Natural killer cell (primary cell): Measurements from ENCODE around the gene C1orf35. TPM values are rescaled to one million over a fixed set of nuclear protein-coding genes. Genes with fewer than 3 reads are reported as not detected.

ENCODE experiments used
- ATAC-seq, 3 donors: fragments of 150-1000 bp in 2 of 3; fragments of 200-7000 bp in 1 of 3; cut with Tn5 transposase; 1 replicate in 1 of 3; 2 replicates in 2 of 3; pipeline ENCODE4 v1.10.0; 2021; ENCODE audit warnings: mild to moderate bottlenecking in 2 of 3, moderate library complexity in 2 of 3
- DNase-seq, 2 donors: peaks; one replicate each; pipeline versions ENCODE4 v3.0.0 to v3.0.0-alpha.2; 2013 to 2021; ENCODE audit warnings: mixed read lengths in 1 of 2
- H3K27ac ChIP-seq: one replicate; pipeline ENCODE4 v1.5.1; 2013; ENCODE audit warnings: mild to moderate bottlenecking, low read length
- H3K27me3 ChIP-seq: one replicate; pipeline ENCODE4 v1.6.1; 2013; ENCODE audit warnings: low read length; ENCODE audit not compliant: control insufficient read depth, insufficient read depth
- H3K36me3 ChIP-seq: one replicate; pipeline ENCODE4 v1.6.1; 2013; ENCODE audit warnings: low read length; ENCODE audit not compliant: control insufficient read depth, insufficient read depth
- H3K4me1 ChIP-seq: one replicate; pipeline ENCODE4 v1.6.1; 2013; ENCODE audit warnings: low read length; ENCODE audit not compliant: control insufficient read depth, insufficient read depth
- H3K4me3 ChIP-seq: one replicate; pipeline ENCODE4 v1.5.1; 2013; ENCODE audit warnings: low read length
- H3K9me3 ChIP-seq: one replicate; pipeline ENCODE4 v1.6.1; 2013; ENCODE audit warnings: low read length; ENCODE audit not compliant: control insufficient read depth, insufficient read depth
- H3K27ac Mint-ChIP-seq, 2 donors: one replicate each; pipeline ENCODE4 v1.8.0; 2022; ENCODE audit warnings: mild to moderate bottlenecking in 2 of 2, mixed read lengths in 2 of 2, moderate library complexity in 1 of 2
- H3K27me3 Mint-ChIP-seq, 2 donors: one replicate each; pipeline ENCODE4 v1.8.0; 2022; ENCODE audit warnings: low read depth in 2 of 2, mixed read lengths in 2 of 2
- H3K36me3 Mint-ChIP-seq: one replicate; pipeline ENCODE4 v1.8.0; 2022; ENCODE audit warnings: mixed read lengths
- H3K4me1 Mint-ChIP-seq, 2 donors: one replicate each; pipeline ENCODE4 v1.8.0; 2022; ENCODE audit warnings: mixed read lengths in 2 of 2
- H3K4me3 Mint-ChIP-seq: one replicate; pipeline ENCODE4 v1.8.0; 2022; ENCODE audit warnings: mild to moderate bottlenecking, moderate library complexity, mixed read lengths
- H3K9me3 Mint-ChIP-seq, 2 donors: one replicate each; pipeline ENCODE4 v1.8.0; 2022; ENCODE audit warnings: mixed read lengths in 2 of 2
- CTCF ChIP-seq: fragments of 200-600 bp; IDR thresholded peaks from one replicate; pipeline ENCODE4 v1.8.0; 2022; ENCODE audit warnings: antibody characterized with exemption
- WGBS: methylation state at CpG from one replicate; pipeline ENCODE4 v1.1.7; 2013; ENCODE audit warnings: missing lambda C conversion rate; ENCODE audit not compliant: insufficient coverage; 5-methylcytosine and 5-hydroxymethylcytosine counted together
- intact Hi-C: fragments of 100-400 bp; cut with micrococcal nuclease; formaldehyde crosslinking; loops from one replicate; pipeline ENCODE4 v1.14.2; 2022
- total RNA-seq, 4 donors: library from RNA; stranded (reverse); fragments of 120-200 nt in 1 of 4; gene quantifications; one replicate each; pipeline versions ENCODE4 v1.2.3 to v1.2.4, GENCODE V29; 2013 to 2022

The C1orf35 gene
- total RNA-seq, 3 donors from 2014 or later (not counting 1 experiment from before 2014, with no cell fraction given) = 18.9 to 21.6 (median 19.6) TPM

DNA sequence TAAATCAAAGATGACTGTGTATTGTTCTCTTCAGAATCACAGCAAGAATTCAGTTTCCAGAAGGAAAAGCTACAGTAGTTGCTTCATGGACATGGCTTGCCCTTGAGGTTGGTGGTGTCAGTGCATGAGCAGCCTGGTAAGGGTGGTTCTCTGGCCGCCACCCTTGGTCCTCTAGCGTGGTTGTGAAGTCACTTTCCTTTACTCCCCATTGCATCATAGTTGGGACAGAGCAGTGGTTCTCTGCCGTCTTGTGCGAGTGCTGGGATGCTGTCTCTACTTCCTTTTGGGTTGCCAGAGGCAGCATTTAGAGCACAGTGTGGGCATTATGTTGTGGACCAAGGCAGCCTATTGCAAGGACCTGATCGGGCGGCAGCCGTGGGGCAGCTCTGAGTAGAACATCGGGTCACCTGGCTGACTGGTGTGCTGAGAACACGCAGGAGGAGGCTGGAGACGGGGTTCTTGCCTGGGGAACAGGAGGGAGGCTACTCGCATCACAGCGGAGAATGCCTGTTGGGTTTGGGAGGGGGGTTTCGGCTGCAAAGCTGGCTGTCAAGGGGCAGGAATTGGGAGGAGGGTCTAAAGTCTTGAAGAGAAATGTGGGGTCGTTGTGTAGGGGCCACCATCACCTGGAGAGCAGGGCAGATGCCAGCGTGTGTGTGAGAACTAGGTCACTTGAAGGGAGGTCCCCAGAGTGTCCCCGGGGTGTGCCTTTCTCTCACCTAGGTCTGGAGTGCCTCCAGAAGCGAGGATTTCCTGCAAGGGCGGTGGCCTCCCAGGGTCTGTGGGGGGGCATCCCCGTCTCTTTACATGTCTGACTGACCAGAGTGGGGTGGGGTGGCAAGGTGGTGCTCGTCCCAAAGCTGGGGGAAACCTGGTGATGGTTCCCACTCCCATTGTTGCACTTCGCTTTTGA lies 14.3 kb downstream of the C1orf35 start:
- intact Hi-C loops = no loop called here
- H3K9me3 Mint-ChIP-seq = no peaks in the 10 kb centered on the region
- no peaks in the 10 kb centered on the region for H3K9me3 ChIP-seq
- H3K36me3 ChIP-seq = peaks cover 5% of the 10 kb centered on the region
- no peaks in the 10 kb centered on the region for H3K27me3 ChIP-seq
- H3K4me1 Mint-ChIP-seq = peaks cover 84 to 87% of the 10 kb centered on the region in 2 donors
- DNase-seq (peak in 1 of 2 donors; percentile 20), ATAC-seq (peak; percentile 23 to 30 (median 27))
- peak overlapping the region; percentile 92 to 94 for H3K27ac Mint-ChIP-seq
- 61% methylated on average over 21 of the region's 21 CpGs for WGBS
- H3K27me3 Mint-ChIP-seq = no peaks in the 10 kb centered on the region
- no peak for TF ChIP-seq CTCF
- H3K36me3 Mint-ChIP-seq = no peaks in the 10 kb centered on the region
- H3K4me3 ChIP-seq = no peak overlapping the region
- peak overlapping the region; percentile 81 for H3K4me3 Mint-ChIP-seq
- peak overlapping the region; percentile 58 for H3K27ac ChIP-seq
- H3K4me1 ChIP-seq = peaks cover 93% of the 10 kb centered on the region

GRCh38 chr1:228087771-228088251 lies 15.3 kb downstream of the C1orf35 start:
- Histone ChIP-seq H3K27ac (peak overlapping the region; percentile 58), H3K4me1 (peaks cover 92% of the 10 kb centered on the region), H3K27me3 (no peaks in the 10 kb centered on the region), H3K36me3 (peaks cover 5% of the 10 kb centered on the region), H3K4me3 (no peak overlapping the region), H3K9me3 (no peaks in the 10 kb centered on the region)
- Mint-ChIP-seq H3K4me3 (peak overlapping the region; percentile 81), H3K4me1 (peaks cover 90 to 92% of the 10 kb centered on the region in 2 donors), H3K36me3 (no peaks in the 10 kb centered on the region), H3K27ac (peak overlapping the region; percentile 92 to 94), H3K27me3 (no peaks in the 10 kb centered on the region), H3K9me3 (no peaks in the 10 kb centered on the region)
- intact Hi-C loops = no loop called here
- DNase-seq (peak in 1 of 2 donors; percentile 27), ATAC-seq (peak in 2 of 3 donors; percentile 20 to 40)
- TF ChIP-seq CTCF = no peak
- WGBS = 46% methylated on average over 7 of the region's 7 CpGs

GRCh38 chr1:228085287-228085951 lies 17.7 kb downstream of the C1orf35 start:
- H3K9me3 Mint-ChIP-seq = no peaks in the 10 kb centered on the region
- intact Hi-C loops = no loop called here
- DNase-seq = no peak
- peak overlapping the region; percentile 97 for H3K27ac ChIP-seq
- H3K4me1 Mint-ChIP-seq = peaks cover 68 to 80% of the 10 kb centered on the region in 2 donors
- H3K27me3 ChIP-seq = no peaks in the 10 kb centered on the region
- no peaks in the 10 kb centered on the region for H3K27me3 Mint-ChIP-seq
- peak overlapping the region; percentile 93 to 94 for H3K27ac Mint-ChIP-seq
- no peak for TF ChIP-seq CTCF
- WGBS = 60% methylated on average over 6 of the region's 6 CpGs
- no peaks in the 10 kb centered on the region for H3K9me3 ChIP-seq
- H3K4me3 Mint-ChIP-seq = peak overlapping the region; percentile 92
- H3K4me1 ChIP-seq = peaks cover 84% of the 10 kb centered on the region
- peaks cover 5% of the 10 kb centered on the region for H3K36me3 ChIP-seq
- no peak overlapping the region for H3K4me3 ChIP-seq
- no peaks in the 10 kb centered on the region for H3K36me3 Mint-ChIP-seq
- ATAC-seq = no peak
